LHCN-M2 (cell line): ENCODE data around the gene ABLIM2. TPM values are rescaled to one million over a fixed set of nuclear protein-coding genes. Genes with fewer than 3 reads are reported as not detected.

Experiments used
- DNase-seq: peaks from one replicate; pipeline ENCODE4 v3.0.0-alpha.2; 2012; ENCODE audit warnings: low read depth
- total RNA-seq: library from RNA; depleted of rRNA; stranded (reverse); fragments of >200 nt; gene quantifications from 2 replicates; pipeline ENCODE4 v1.2.3, GENCODE V29; 2014

Gene ABLIM2
- total RNA-seq, 1 experiment from 2014 or later, result 2.6 TPM

- DNase-seq, result no peak
Measured at GRCh38 chr4:8175686-8176085, 17.1 kb upstream of the ABLIM2 start.

DNA sequence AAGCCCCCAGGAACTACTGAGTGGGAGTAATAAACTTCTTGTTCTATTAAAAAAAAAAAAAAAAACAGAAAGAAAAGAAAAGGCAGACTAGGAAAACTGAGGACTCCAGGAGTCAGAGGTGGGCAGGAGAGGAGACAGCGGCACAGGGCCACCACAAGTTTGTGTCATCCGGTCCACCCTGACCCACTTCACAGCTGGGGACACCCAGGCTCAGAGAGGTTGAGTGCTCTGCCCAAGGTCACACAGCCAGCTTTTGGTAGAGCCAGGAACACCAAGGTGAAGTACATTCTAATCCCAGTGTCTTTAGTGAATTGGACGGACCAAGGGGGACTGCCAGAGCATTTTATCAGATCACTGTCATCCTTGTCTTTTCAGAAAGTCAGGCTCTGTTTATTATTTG lies 16.4 kb upstream of the ABLIM2 start:
- DNase-seq, result no peak

GRCh38 chr4:8173492-8174242 lies 15.1 kb upstream of the ABLIM2 start:
- DNase-seq, result no peak

DNA sequence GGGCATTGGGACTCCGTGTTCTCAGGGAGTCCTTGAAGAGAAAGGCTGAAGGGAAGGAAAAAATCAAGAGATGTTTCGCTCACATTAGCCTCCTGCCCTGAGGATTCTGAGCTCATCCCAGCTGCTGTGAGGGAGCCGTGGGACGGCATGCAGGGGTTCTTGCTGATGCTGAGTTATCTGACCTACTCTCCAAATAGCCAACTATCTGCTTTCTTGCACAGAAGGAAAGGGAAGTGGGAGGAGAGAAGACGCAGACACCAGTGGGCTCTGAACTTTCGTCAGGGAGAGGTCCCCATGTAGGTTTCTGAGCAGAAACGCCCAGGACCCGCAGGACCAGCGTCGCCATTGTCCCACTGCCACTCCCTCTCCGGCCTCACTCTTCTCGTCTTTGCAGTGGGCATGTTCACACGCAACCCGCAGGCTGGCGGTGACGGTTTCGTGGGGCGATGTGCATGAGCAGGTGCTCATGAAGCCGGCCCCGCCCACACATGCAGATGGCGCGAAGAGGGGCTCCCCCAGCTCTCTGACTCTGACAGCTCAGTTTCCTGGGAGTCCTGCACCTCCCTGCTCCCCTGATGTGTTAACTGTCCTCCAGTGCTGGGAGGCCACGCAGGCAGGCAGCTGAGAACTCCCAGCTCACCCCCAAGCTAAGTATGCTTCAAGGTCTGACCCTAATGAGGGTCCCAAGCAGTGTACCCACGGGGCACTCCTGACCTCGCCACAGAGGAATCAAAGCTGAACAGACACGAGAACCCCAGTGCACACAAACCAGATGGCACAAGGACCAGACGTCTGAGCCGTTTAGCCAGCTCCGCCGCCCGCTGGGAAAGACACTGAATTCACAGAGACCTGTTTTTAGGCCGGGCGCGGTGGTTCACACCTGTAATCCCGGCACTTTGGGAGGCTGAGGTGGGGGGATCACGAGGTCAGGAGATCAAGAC lies 13.6 kb upstream of the ABLIM2 start:
- DNase-seq, result no peak

- DNase-seq, result no peak
Measured at GRCh38 chr4:8171266-8171665, 12.7 kb upstream of the ABLIM2 start.

DNA sequence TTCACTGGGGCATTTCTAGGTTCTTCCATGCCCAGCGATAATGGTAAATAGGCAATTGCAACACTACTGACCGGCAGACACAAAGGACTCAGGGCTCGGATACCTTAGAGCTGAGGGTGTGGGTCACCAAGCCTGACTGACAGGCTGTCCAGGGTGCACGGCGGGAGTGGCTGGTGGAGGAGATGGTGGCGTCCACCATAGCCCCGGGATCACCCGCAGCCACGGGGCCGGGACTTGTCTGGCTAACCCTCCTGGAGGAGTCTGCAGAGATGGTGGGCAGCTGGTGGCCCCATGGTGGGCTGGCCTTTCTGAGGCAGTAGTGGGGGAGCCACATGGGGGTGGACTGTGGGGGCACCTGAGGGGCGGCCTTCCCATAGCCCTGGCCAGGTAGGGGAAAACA lies 11.7 kb upstream of the ABLIM2 start:
- no peak for DNase-seq

GRCh38 chr4:8169763-8170162 lies 11.2 kb upstream of the ABLIM2 start:
- DNase-seq, result no peak

DNA sequence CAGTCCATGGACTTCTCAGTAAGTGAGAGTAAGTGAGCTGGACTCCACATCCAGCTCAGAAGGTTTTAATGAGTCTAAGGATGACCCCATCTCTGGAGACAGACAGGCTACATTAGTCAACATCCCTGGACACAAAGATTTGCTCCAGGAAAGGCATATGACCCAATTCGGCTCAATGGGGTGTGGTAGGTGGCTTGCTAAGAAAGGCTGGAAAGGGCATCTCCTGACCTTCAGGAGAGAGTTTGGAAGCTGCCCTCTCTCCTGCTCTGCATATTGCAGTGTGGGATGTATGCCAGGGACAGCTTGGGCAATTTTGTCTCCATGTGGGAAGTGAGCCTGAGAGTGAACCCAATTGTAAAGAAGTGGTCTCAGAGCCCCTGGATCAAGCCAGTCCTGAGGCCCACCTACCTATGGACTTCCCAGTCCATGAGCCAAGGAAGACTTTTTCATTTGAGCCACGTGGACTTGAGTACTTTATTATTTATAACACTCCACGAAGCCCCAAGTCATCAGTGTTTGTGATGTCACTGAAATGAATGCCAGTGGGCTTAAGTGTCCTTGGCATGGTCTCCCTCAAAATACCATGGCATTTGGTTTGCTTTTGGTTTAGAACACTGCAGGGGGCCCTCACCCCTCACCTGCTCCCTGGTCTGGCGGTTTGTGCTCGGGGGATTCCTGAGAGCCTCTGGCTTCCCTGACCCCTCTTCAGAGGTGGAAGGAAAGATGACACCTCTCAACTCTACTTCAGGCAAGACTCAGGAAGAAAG lies 10.4 kb upstream of the ABLIM2 start:
- DNase-seq, result no peak

DNA sequence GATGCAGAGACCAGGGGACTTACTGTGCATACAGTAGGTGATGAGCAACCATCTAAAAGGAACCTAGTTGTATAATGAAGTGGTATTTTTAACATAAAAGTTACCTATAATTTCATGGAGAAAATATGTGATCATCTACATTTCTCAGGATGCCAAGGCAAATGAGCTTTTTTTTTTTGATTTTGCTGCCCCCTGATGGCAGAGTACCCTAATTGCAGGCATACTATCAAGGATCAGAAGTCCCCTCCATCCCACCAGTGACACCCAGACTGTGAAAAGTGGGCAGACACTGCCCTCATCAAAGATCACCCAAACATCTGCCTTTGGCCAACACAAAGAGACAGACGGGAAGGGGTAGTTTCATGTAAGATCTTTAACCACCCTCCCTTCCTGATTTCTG lies 9.6 kb upstream of the ABLIM2 start:
- no peak for DNase-seq

DNA sequence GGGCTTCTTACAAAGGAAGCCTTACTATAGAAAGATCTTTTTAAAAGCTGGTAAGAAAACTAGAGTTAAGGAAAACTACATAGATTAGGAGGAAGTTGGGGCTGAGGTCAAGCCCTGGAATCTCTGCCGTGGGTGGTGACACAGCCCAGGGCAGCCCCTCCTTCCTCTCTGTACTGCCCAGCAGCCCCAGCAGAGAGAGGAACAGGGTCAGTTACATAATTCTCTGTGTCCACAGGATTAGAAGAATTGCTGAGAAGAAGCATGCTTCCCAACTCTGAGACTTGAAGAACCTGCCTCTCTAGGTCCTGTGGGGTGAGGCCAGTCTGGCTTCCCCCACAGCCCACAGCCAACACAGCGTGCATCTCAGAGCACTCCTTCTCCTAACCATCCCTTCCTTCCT lies 9.2 kb upstream of the ABLIM2 start:
- no peak for DNase-seq

DNA sequence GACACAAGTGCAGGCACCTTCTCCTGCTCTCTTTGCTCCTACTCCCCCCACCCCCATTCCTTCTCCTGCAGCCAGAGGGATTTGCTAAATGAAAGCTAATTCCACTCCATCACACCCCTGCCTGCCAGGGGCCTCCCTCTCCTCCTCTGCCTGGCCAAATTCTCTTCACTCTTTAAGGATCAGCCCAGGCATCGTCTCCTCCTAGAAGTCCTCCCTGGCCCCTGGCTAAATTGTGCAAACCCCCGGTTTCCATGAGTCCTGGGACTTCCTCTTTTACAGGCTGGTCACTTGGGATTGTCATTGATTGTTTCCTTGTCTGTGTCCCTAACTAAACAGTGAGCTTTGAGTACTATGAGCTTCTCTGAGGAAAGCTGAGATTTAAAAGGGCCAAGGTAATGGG lies 8.7 kb upstream of the ABLIM2 start:
- DNase-seq, result no peak

- no peak for DNase-seq
Measured at GRCh38 chr4:8165374-8165896, 6.8 kb upstream of the ABLIM2 start.

GRCh38 chr4:8164687-8165086 lies 6.1 kb upstream of the ABLIM2 start:
- DNase-seq, result no peak

GRCh38 chr4:8164194-8164565 lies 5.6 kb upstream of the ABLIM2 start:
- no peak for DNase-seq

DNA sequence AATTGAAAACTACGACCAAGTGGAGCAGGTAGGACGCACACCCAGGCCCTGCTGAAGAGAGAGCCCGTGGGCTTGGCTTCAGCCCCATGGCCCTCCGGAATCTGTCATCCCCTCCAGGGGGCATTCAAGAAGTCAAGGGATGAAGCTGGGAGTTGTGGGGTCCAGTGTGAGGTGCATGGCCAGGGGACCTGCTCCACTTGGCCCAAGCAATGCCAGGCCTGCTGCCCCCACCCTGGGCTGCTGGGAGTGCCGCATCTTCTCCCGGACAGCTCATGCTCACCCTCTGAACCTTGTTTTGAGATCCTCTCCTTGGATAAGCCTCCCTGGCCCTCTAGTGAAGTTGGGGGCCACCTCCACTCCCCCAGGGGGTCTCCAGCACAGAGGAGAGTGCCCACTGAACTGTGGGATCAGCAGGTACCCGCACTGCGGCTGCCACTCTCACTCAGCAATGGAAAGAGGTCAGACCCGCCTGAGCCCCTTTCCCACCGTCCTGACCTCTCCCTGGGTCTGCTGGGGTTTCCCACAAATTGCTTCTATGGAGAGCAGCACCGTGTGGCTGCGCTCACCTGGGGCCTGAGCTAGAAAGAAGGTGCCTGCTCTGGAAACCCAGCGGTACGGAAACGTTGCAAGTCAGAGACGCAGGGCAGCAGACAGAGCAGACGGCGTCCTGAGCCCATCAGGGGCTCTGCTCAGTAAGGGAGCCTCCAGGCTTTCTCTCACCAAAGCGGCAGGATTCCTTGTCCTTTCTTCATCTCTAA lies 5.0 kb upstream of the ABLIM2 start:
- DNase-seq, result no peak

DNA sequence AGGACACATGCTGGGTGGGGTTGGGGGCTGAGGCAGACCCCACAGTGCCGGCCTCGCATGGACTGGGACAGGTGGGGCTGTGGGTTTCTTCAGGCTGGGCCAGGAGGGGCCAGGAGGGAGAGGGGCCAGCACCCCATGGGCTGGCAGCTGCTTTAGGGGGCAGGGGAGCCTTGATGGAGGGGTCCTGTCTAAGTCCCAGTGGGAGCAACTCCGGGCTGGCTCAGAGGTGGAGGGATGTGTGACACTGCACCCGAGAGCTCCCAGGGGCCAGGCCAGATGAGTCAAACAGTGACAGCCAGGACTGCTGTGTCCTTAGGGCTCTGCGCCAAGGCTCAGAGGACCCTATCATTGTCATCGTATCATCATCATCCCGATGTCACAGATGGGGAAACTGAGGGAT lies 4.4 kb upstream of the ABLIM2 start:
- DNase-seq, result no peak

DNA sequence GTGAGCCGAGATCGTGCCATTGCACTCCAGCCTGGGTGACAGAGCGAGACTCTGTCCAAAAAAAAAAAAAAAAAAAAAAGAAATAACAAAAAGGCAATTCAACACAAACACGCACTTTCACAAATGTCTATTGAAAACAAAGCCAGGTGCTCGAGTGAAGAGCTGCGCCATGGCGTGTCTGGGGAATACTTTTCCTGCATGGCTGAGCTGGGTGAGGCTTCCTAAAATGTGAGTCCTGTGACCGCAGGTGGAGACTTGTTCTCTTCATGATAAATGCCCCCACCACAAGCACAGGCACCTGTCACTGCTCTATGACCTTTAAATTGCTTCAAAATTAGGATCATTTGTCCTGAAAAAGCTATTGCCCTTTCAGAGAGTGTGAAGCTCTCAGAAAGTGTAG lies 4.0 kb upstream of the ABLIM2 start:
- no peak for DNase-seq

DNA sequence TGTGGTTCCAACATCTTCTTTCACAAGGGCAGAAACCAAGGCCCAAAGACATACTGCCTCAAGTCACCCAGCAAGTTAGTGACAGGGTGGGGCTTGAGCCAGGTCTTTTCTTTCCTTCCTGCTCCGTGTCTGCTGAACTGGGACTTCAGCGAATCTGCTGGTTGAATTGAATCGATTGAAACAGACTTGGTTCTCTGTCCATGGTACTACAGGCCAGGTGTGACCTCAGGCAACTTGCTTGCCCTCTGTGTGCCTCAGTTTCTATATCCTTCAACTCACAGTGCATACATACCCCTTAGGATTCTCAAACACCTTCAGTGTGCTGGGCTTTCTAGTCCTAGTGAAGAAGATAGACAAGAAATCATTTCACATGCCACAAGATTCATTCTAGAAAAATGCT lies 2.0 kb upstream of the ABLIM2 start:
- DNase-seq, result no peak

- no peak for DNase-seq
Measured at GRCh38 chr4:8160233-8160560, 1.6 kb upstream of the ABLIM2 start.

GRCh38 chr4:8159537-8160232 lies 1.1 kb upstream of the ABLIM2 start:
- DNase-seq, result no peak
